Coronary artery (tissue), 2 donors: ENCODE measurements around the gene HID1.

Source experiments
- DNase-seq: peaks from one replicate; pipeline ENCODE4 v3.0.0-alpha.2; 2017; ENCODE audit warnings: low spot score
- H3K27ac ChIP-seq, 2 donors: fragments of 200-600 bp; sonication (generic); one replicate each; pipeline ENCODE4 v1.5.1; 2016 to 2019
- H3K4me3 ChIP-seq: fragments of 200-600 bp; sonication (generic); 2 replicates; pipeline ENCODE4 v1.5.1; 2016; ENCODE audit warnings: mild to moderate bottlenecking, moderate library complexity
- CTCF ChIP-seq: fragments of 200-600 bp; sonication (generic); IDR thresholded peaks from one replicate; pipeline ENCODE4 v1.5.1; 2019; ENCODE audit warnings: antibody characterized with exemption

Gene HID1

GRCh38 chr17:74972107-74972972 is at the start of gene HID1:
Gene HID1 (minus strand): TSS chr17:74972759. CDS start chr17:74972656, 103 bp downstream.
- no peak for TF ChIP-seq CTCF
- no peak for DNase-seq
- Histone ChIP-seq H3K27ac (peak within 1 kb of the TSS; percentile 10 to 19), H3K4me3 (peak within 1 kb of the TSS; percentile 70)

- Histone ChIP-seq H3K4me3 (no peak overlapping the region), H3K27ac (no peak overlapping the region)
- no peak for TF ChIP-seq CTCF
- no peak for DNase-seq
Measured at GRCh38 chr17:75020331-75021110, 48.0 kb upstream of the HID1 start.

- no peak for DNase-seq
- Histone ChIP-seq H3K4me3 (no peak overlapping the region), H3K27ac (no peak overlapping the region)
Measured at GRCh38 chr17:75019710-75020109, 47.2 kb upstream of the HID1 start.

GRCh38 chr17:75019146-75019545 is 46.6 kb upstream of the HID1 start:
- H3K4me3 ChIP-seq, result no peak overlapping the region
- no peak overlapping the region for H3K27ac ChIP-seq
- no peak for TF ChIP-seq CTCF
- no peak for DNase-seq

More at GRCh38 chr17:75019710-75020109, 47.2 kb upstream of the HID1 start:
- no peak for TF ChIP-seq CTCF

- DNase-seq, result no peak
- TF ChIP-seq CTCF, result no peak
- Histone ChIP-seq H3K27ac (peak overlapping the region; percentile 83 to 88), H3K4me3 (peak overlapping the region; percentile 97)
Measured at GRCh38 chr17:75013092-75013559, 40.6 kb upstream of the HID1 start.

GRCh38 chr17:75012346-75013091 is 40.0 kb upstream of the HID1 start, which contains the start of gene MRPL58:
Gene MRPL58 (plus strand): TSS chr17:75012670. CDS start chr17:75012687, 17 bp downstream.
- peak; percentile 28 for TF ChIP-seq CTCF
- Histone ChIP-seq H3K27ac (peak within 1 kb of the TSS; percentile 83 to 88), H3K4me3 (peak within 1 kb of the TSS; percentile 97)
- DNase-seq, result peak; percentile 89
